Psoas muscle (tissue), 8 donors: Measurements from ENCODE around the gene GRIN2A. TPM values are rescaled to one million over a fixed set of nuclear protein-coding genes. Genes with fewer than 3 reads are reported as not detected.

Experiments used
- ATAC-seq, 4 donors: fragments of 200-7000 bp; cut with Tn5 transposase; one replicate each; pipeline ENCODE4 v1.9.1; 2020; ENCODE audit warnings: moderate library complexity in 3 of 4, mild to moderate bottlenecking in 2 of 4
- DNase-seq, 2 donors: peaks; one replicate each; pipeline ENCODE4 v3.0.0-alpha.2; 2020
- H3K27ac ChIP-seq: fragments of 200-600 bp; one replicate; pipeline ENCODE4 v1.8.0; 2022
- H3K27me3 ChIP-seq, 3 donors: fragments of 200-600 bp in 1 of 3; one replicate each; pipeline versions ENCODE4 v1.6.1 to v1.8.0; 2013 to 2022; ENCODE audit warnings: low read length in 2 of 3, mild to moderate bottlenecking in 2 of 3, moderate library complexity in 1 of 3; ENCODE audit not compliant: insufficient read depth in 3 of 3
- H3K36me3 ChIP-seq, 2 donors: fragments of 200-600 bp in 1 of 2; one replicate each; pipeline versions ENCODE4 v1.6.1 to v1.8.0; 2013 to 2022; ENCODE audit warnings: low read depth in 1 of 2, mild to moderate bottlenecking in 1 of 2, moderate library complexity in 1 of 2; ENCODE audit not compliant: insufficient read depth in 1 of 2
- H3K4me1 ChIP-seq: fragments of 200-600 bp; one replicate; pipeline ENCODE4 v1.8.0; 2022
- H3K4me3 ChIP-seq: fragments of 200-600 bp; one replicate; pipeline ENCODE4 v1.8.0; 2022; ENCODE audit warnings: mild to moderate bottlenecking
- H3K9me3 ChIP-seq: fragments of 200-600 bp; one replicate; pipeline ENCODE4 v1.8.0; 2022
- WGBS, 3 donors: extraction: QIAGEN DNeasy Blood & Tissue Kit; methylation state at CpG; one replicate each; pipeline versions ENCODE4 v1.1.6 to v1.1.7; 2013; 5-methylcytosine and 5-hydroxymethylcytosine counted together
- intact Hi-C, 2 donors: fragments of 100-400 bp; cut with DNase I; formaldehyde crosslinking; loops; one replicate each; pipeline versions ENCODE4 v1.11.0 to v1.14.2; 2022
- long read RNA-seq, 2 donors: library from polyadenylated mRNA; unstranded; transcript quantifications; one replicate each; pipeline ENCODE4 v2.0.0, GENCODE V29; 2021
- polyA plus RNA-seq, 3 donors: library from polyadenylated mRNA; stranded (reverse); fragments of 200-250 nt; gene quantifications; one replicate each; pipeline ENCODE4 v1.2.3, GENCODE V29; 2013
- total RNA-seq, 4 donors: library from RNA; stranded (reverse); fragmentation: NEBNext Ultra II Directional in 2 of 4; extraction: Animal tissue kit (Norgen Biotek cat#: 25700) in 2 of 4; gene quantifications; one replicate each; pipeline versions ENCODE4 v1.2.1 to v1.2.4, GENCODE V29; 2021 to 2023
- TF ChIP-seq, protein P1 (sequence below): fragments of 200-600 bp; IDR thresholded peaks from one replicate; pipeline ENCODE4 v1.8.0; 2022; ENCODE audit warnings: antibody characterized with exemption
- donor health status: healthy with polysubstance abuse.
- donor health status: DM: no; HTN: no; CAD: no; lungs with moderate emphysema.
- donor health status: Bipolar disorder and iron deficiency.
- donor health status: healthy.
- donor health status: DM: yes; HTN: yes; CAD: no.
- donor health status: DM: no; HTN: no; CAD: no.
- donor health status: DM: no; HTN: no; CAD: no.
- donor health status: DM: yes; HTN: yes; CAD: no.

GRIN2A gene
- under 1 TPM in 3 of 4 donors, not detected in 1; 0.17 to 0.62 (median 0.34) TPM for total RNA-seq
- polyA plus RNA-seq, result under 1 TPM in 2 of 3 donors, not detected in 1; 0.01 to 0.03 TPM
- long read RNA-seq, donor 1, result 0 reads
- long read RNA-seq, donor 2, result 0 reads

DNA sequence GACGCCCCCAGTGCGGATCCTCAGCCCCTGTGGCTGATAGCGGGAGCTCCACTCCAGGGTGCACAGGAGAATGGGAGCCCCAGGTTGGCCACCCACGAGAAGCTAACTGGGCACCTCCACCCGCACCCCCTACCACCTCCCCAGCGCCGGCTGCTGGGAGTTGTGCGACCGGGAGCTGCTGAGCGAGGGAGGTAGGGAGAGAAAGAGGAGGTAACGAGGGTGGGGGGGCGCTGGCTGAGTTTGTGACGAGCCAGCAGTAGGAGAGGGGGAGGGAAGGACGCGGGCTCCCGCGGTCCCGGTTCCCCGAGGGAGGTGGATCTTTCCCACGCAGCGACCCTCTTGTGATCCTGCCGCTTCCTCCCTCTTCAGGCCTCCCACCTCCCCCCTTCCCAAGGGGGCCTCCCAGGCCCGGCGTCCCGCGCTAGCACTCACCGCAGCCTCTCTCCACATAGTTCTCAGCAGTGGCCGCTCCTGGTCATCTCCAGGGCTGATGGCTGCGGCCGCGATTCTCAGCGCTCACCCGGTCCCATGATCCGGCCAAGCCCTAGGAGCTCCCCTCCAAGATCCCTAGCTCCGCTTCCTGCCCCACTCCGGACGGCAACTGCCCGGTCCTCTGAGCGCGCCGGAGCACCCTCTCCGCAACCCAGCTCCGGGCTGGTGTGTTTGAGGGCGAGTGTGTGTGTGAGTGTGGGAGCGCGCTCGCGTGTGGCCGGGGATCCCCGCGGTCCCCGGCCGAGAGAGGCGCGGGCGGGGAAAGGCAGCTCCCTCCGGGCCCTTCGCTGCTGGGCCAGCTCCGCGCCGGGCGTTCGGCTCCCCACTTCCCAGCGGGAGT is at the start of gene GRIN2A:
Gene GRIN2A, minus strand, starts transcription at position 207 of the 832 bp plus-strand sequence. CDS start 2,017 bp downstream, outside the sequence.
- H3K4me3 ChIP-seq, result peak within 1 kb of the TSS; percentile 35
- no peak within 1 kb of the TSS for H3K27ac ChIP-seq
- DNase-seq, result peak in 1 of 2 donors; percentile 11
- no peak for ATAC-seq
- 1% methylated on average over 47 to 64 of the region's 64 CpGs for WGBS, 3 donors
- intact Hi-C loops, result loop anchor here (5.0 to 10.0 kb wide), 5 partner anchors 535 to 1618 kb away; no protein-coding TSS in a partner anchor
- H3K27me3 ChIP-seq, result peaks cover 0 to 66% (median 24%) of the 10 kb centered on the region in 3 donors
- H3K36me3 ChIP-seq, result no peaks in the 10 kb centered on the region
- H3K4me1 ChIP-seq, result peaks cover 8% of the 10 kb centered on the region
- H3K9me3 ChIP-seq, result no peaks in the 10 kb centered on the region
- TF ChIP-seq, protein P1, sequence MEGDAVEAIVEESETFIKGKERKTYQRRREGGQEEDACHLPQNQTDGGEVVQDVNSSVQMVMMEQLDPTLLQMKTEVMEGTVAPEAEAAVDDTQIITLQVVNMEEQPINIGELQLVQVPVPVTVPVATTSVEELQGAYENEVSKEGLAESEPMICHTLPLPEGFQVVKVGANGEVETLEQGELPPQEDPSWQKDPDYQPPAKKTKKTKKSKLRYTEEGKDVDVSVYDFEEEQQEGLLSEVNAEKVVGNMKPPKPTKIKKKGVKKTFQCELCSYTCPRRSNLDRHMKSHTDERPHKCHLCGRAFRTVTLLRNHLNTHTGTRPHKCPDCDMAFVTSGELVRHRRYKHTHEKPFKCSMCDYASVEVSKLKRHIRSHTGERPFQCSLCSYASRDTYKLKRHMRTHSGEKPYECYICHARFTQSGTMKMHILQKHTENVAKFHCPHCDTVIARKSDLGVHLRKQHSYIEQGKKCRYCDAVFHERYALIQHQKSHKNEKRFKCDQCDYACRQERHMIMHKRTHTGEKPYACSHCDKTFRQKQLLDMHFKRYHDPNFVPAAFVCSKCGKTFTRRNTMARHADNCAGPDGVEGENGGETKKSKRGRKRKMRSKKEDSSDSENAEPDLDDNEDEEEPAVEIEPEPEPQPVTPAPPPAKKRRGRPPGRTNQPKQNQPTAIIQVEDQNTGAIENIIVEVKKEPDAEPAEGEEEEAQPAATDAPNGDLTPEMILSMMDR, result no peak

DNA sequence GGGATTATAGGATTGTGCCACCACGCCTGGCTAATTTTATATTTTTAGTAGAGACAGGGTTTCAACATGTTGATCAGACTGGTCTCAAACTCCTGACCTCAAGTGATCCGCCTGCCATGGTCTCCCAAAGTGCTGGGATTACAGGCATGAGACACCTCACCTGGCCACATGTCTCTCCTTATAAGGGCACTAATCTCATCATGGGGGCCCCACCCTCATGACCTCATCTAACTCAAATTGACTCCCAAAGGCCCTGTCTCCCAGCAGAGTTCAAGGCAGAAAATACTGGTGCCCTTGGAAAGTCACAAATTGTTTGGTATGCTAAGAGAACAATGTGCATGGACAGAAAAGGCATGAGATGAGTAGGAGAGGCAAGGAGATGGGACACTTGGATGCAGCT is 49.3 kb upstream of the GRIN2A start:
- no peak overlapping the region for H3K27ac ChIP-seq
- H3K4me3 ChIP-seq, result no peak overlapping the region
- WGBS, 3 donors, result 82 to 91% (median 86%) methylated on average over 2 of the region's 2 CpGs
- H3K36me3 ChIP-seq, result no peaks in the 10 kb centered on the region
- DNase-seq, result no peak
- H3K27me3 ChIP-seq, result no peaks in the 10 kb centered on the region
- intact Hi-C loops, result no loop called here
- ATAC-seq, result no peak
- peaks cover 4% of the 10 kb centered on the region for H3K9me3 ChIP-seq
- TF ChIP-seq, protein P1, result no peak
- no peaks in the 10 kb centered on the region for H3K4me1 ChIP-seq

DNA sequence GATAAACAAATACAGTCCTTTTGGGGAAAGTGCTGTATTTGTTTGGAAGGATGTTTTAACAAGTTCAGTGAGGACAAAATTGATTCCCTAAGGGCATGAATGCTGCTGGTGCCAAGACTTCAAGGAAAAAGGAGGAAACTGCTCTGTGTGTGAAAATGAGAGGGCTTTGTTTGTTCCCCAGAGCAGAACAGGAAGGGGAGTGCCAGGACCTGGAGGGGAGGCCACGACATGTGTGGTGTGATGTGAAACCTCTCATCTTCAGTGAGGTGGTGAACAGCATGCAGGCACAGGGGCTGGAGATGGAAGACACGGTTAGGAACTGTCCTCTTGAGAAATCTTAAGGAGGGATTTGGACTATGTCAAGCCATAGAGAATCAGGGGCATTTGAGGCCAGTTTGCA is 46.6 kb upstream of the GRIN2A start:
- H3K9me3 ChIP-seq, result peaks cover 4% of the 10 kb centered on the region
- H3K36me3 ChIP-seq, result no peaks in the 10 kb centered on the region
- no peaks in the 10 kb centered on the region for H3K27me3 ChIP-seq
- ATAC-seq, result no peak
- 5 to 9% (median 9%) methylated on average over 2 of the region's 2 CpGs for WGBS, 3 donors
- no peaks in the 10 kb centered on the region for H3K4me1 ChIP-seq
- no peak overlapping the region for H3K27ac ChIP-seq
- TF ChIP-seq, protein P1, result no peak
- DNase-seq, result no peak
- intact Hi-C loops, result no loop called here
- H3K4me3 ChIP-seq, result no peak overlapping the region

DNA sequence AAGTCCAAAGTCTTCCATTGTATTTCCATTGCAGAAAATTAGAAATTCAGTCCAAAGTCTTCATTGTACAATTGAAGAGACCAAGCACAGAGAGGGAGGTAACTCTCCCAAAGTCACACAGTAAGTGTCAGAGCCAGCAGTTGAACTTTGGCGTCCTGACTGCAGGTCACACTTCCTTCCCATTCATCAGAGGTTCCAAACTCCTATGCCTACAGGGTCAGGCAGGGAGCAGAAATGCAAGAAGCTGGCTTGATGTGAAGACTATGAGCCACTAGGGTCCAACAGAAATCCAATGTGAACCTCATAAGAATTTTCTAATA is 44.7 kb upstream of the GRIN2A start:
- Histone ChIP-seq H3K36me3 (no peaks in the 10 kb centered on the region), H3K27ac (no peak overlapping the region), H3K4me1 (no peaks in the 10 kb centered on the region), H3K9me3 (no peaks in the 10 kb centered on the region), H3K4me3 (no peak overlapping the region), H3K27me3 (no peaks in the 10 kb centered on the region)
- intact Hi-C loops, result no loop called here
- no peak for ATAC-seq
- WGBS, 3 donors, result 35 to 41% (median 35%) methylated on average over 1 of the region's 1 CpG
- DNase-seq, result no peak
- TF ChIP-seq, protein P1, result no peak
